ENCODE results near the gene LCN6.

- TF ChIP-seq, protein P1, sequence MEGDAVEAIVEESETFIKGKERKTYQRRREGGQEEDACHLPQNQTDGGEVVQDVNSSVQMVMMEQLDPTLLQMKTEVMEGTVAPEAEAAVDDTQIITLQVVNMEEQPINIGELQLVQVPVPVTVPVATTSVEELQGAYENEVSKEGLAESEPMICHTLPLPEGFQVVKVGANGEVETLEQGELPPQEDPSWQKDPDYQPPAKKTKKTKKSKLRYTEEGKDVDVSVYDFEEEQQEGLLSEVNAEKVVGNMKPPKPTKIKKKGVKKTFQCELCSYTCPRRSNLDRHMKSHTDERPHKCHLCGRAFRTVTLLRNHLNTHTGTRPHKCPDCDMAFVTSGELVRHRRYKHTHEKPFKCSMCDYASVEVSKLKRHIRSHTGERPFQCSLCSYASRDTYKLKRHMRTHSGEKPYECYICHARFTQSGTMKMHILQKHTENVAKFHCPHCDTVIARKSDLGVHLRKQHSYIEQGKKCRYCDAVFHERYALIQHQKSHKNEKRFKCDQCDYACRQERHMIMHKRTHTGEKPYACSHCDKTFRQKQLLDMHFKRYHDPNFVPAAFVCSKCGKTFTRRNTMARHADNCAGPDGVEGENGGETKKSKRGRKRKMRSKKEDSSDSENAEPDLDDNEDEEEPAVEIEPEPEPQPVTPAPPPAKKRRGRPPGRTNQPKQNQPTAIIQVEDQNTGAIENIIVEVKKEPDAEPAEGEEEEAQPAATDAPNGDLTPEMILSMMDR (IDR thresholded peaks at IDR 0.05), result no peak
- TF ChIP-seq POLR2A (IDR thresholded peaks at IDR 0.05), result no peak
These were observed 29.8 kb downstream of the LCN6 start for GRCh38 chr9:136718345-136719194.

All from testis (tissue), 2 donors.